Breast epithelium (tissue), 3 donors: ENCODE data around the gene CDH16.

Experiments used
- CTCF ChIP-seq, 3 donors: fragments of 450-650 bp; IDR thresholded peaks; one replicate each; pipeline ENCODE4 v1.5.1; 2016 to 2017; ENCODE audit warnings: antibody characterized with exemption in 3 of 3, mild to moderate bottlenecking in 3 of 3, moderate library complexity in 3 of 3
- POLR2A ChIP-seq: fragments of 450-650 bp; IDR thresholded peaks from one replicate; pipeline ENCODE4 v1.6.1; 2016; ENCODE audit warnings: antibody characterized with exemption, mild to moderate bottlenecking, moderate library complexity

- TF ChIP-seq CTCF (IDR thresholded peaks at IDR 0.05) (no peak), POLR2A (no peak)
These were observed 29.1 kb downstream of the CDH16 start for GRCh38 chr16:66889622-66890021.
